K562 (cell line): ENCODE results near the gene TBX1. TPM values are rescaled to one million over a fixed set of nuclear protein-coding genes. Genes with fewer than 3 reads are reported as not detected.
A peak's percentile ranks its signal among the peaks of the same experiment; 100 is the strongest.

Source experiments
- C11orf30 ChIP-seq: fragments of 450-650 bp; IDR thresholded peaks from 2 replicates; pipeline ENCODE4 v1.6.1; 2016; ENCODE audit warnings: low read depth, mild to moderate bottlenecking
- CBX2 ChIP-seq: fragments of 200-600 bp; sonication (generic); IDR thresholded peaks from one replicate; pipeline ENCODE4 v1.6.1; 2012; ENCODE audit warnings: mild to moderate bottlenecking, low read length, inconsistent platforms; ENCODE audit not compliant: insufficient read depth, poor library complexity, severe bottlenecking
- E4F1 ChIP-seq: fragments of 250-450 bp; sonication (Bioruptor Pico); IDR thresholded peaks from 2 replicates; pipeline ENCODE4 v1.5.0; 2021; ENCODE audit warnings: mild to moderate bottlenecking, borderline replicate concordance
- EGR1 ChIP-seq: fragments of 450-650 bp; conservative IDR thresholded peaks from 2 replicates; pipeline ENCODE4 v1.6.1; 2017; ENCODE audit warnings: mild to moderate bottlenecking
- GABPA ChIP-seq: fragments of 200-800 bp; sonication (Bioruptor generic); conservative IDR thresholded peaks from 2 replicates; pipeline ENCODE4 v1.6.1; 2016; ENCODE audit warnings: low read depth, missing genetic modification characterization, missing compliant biosample characterization
- KLF6 ChIP-seq: fragments of 250-450 bp; sonication (Bioruptor Pico); IDR thresholded peaks from 2 replicates; pipeline ENCODE4 v1.4.0; 2020; ENCODE audit warnings: mild to moderate bottlenecking, moderate library complexity, borderline replicate concordance
- MEF2D ChIP-seq: conservative IDR thresholded peaks from 2 replicates; pipeline ENCODE4 v1.6.1; 2016; ENCODE audit warnings: low read depth, missing genetic modification characterization, missing compliant biosample characterization
- MEIS2 ChIP-seq: fragments of 450-650 bp; IDR thresholded peaks from 2 replicates; pipeline ENCODE4 v1.6.1; 2014; ENCODE audit warnings: mild to moderate bottlenecking; ENCODE audit not compliant: partially characterized antibody
- MYNN ChIP-seq, 2 experiments: sonication (generic); formaldehyde crosslinking in 1 of 2; IDR thresholded peaks; 2 replicates each; pipeline versions ENCODE4 v1.5.0 to v1.6.1; 2016 to 2020; ENCODE audit warnings: antibody characterized with exemption in 1 of 2, missing genetic modification reagents in 1 of 2
- RHOXF2B ChIP-seq: fragments of 250-450 bp; sonication (Bioruptor Pico); conservative IDR thresholded peaks from 2 replicates; pipeline ENCODE4 v1.5.1; 2021
- SETDB1 ChIP-seq: IDR thresholded peaks from one replicate; pipeline ENCODE4 v1.6.1; 2012; ENCODE audit warnings: low read length, control low read depth, inconsistent platforms
- THAP12 ChIP-seq: fragments of 250-450 bp; sonication (Bioruptor Pico); IDR thresholded peaks from 2 replicates; pipeline ENCODE4 v1.9.0; 2021; ENCODE audit warnings: mild to moderate bottlenecking, inconsistent platforms
- ZBTB43 ChIP-seq: sonication (generic); formaldehyde crosslinking; IDR thresholded peaks from 2 replicates; pipeline ENCODE4 v1.8.0; 2023; ENCODE audit warnings: mild to moderate bottlenecking, missing genetic modification reagents
- ZNF609 ChIP-seq: sonication (generic); formaldehyde crosslinking; IDR thresholded peaks from 2 replicates; pipeline ENCODE4 v1.8.1; 2023; ENCODE audit warnings: missing genetic modification reagents, mild to moderate bottlenecking, borderline replicate concordance
- ZNF75A ChIP-seq: fragments of 450-650 bp; formaldehyde crosslinking; IDR thresholded peaks from 2 replicates; pipeline ENCODE4 v1.4.0; 2020; ENCODE audit warnings: mild to moderate bottlenecking
- polyA plus RNA-seq, 8 experiments: library from polyadenylated mRNA; depleted of rRNA in 4 of 8; stranded (reverse) in 5 of 8; unstranded in 3 of 8; fragments of >200 nt; fragmentation: Nextera tagmentation in 2 of 8; fragmentation: Illumina TruSeq in 1 of 8; extraction: Ambion mirVana in 2 of 8; extraction: Trizol in 1 of 8; gene quantifications; 2 replicates each; pipeline versions ENCODE4 v1.2.1 to v1.2.3, GENCODE V29; 2011 to 2014; ENCODE audit warnings: inconsistent platforms in 1 of 8, missing spikeins in 1 of 8
- total RNA-seq, 7 experiments: library from RNA; depleted of rRNA in 6 of 7; stranded (reverse); fragments of >200 nt in 6 of 7; fragmentation: Illumina TruSeq in 2 of 7; extraction: Trizol in 2 of 7; gene quantifications; 2 replicates each; pipeline versions ENCODE4 v1.2.1 to v1.2.3, GENCODE V29; 2011 to 2021; ENCODE audit warnings: low replicate concordance in 1 of 7

TBX1 gene
- total and polyA plus RNA-seq, 9 of the 15 experiments (the other 6 are each of a cell fraction or from before 2014, with no cell fraction given): 0.07 to 35.0 (median 3.9) TPM

- TF ChIP-seq ZNF609 (CRISPR knock-in tag) (no peak), EGR1 (peak; percentile 85), MYNN (IDR thresholded peaks at IDR 0.05) (no peak), MYNN (CRISPR knock-in tag; IDR thresholded peaks at IDR 0.05) (0 out of 2 replicates have a peak, but pooled peaks have one; percentile 29), C11orf30 (no peak), MEIS2 (peak; percentile 46), MEF2D (tag) (no peak), E4F1 (CRISPR knock-in tag) (no peak), ZNF75A (CRISPR knock-in tag) (no peak), SETDB1 (peak; percentile 62), THAP12 (CRISPR knock-in tag) (peak; percentile 64; the same call in 1 of the 2 replicates), RHOXF2B (CRISPR knock-in tag) (no peak), GABPA (tag) (no peak), ZBTB43 (CRISPR knock-in tag) (no peak), CBX2 (no peak), KLF6 (CRISPR knock-in tag) (no peak)
These were observed 24.7 kb upstream of the TBX1 start (continued) for GRCh38 chr22:19735665-19736510.
